ENCODE measurements around the gene SLFN12. TPM values are rescaled to one million over a fixed set of nuclear protein-coding genes. Genes with fewer than 3 reads are reported as not detected.
"Not testable (repeated sequence)": the region's sequence is repeated elsewhere in the genome, so short reads cannot be mapped to it uniquely, and the experiment has no call there.

The SLFN12 gene
- total RNA-seq, 1 experiment from 2014 or later, result not detected

DNA sequence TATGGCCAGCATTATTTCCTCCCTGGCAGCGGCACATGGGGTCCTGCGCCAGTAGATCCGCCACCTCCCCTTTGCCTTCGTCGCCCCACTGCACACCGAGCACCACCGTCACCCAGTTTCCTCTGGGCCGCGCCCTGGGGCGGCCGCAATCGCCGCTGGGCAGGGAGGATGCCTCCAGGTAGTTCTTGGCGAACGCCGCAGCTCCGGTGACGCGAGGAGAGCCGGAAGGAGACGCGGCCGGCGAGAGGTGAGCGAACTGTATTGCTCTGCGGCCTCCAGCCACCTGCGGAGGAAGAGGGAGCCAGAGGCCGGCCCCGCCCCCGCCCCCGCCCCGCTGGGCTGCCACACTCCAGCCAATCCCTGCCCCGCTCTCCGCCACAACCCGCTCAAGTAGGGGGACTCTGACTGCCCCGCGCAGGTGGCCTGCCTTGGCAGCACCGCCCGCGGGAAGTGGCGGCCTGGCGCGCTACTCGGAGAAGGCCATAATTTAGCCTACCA, 28.1 kb upstream of the SLFN12 start:
- no peaks in the 10 kb centered on the region for H3K36me3 ChIP-seq (ENCODE audit: low read depth, low read length)
- POLR2A ChIA-PET (ENCODE audit: unreplicated experiment), result no interaction called here
- no peaks in the 10 kb centered on the region for H3K9me3 ChIP-seq (ENCODE audit: low read length)
- TF ChIP-seq CTCF (conservative IDR thresholded peaks at IDR 0.05; ENCODE audit: low read depth, low read length) (no peak), EZH2phosphoT487 (IDR thresholded peaks at IDR 0.05; ENCODE audit: borderline replicate concordance, low read length) (no peak), EZH2 (IDR thresholded peaks at IDR 0.05; ENCODE audit: low read length, unreplicated experiment) (no peak)
- H3K9ac ChIP-seq (ENCODE audit: low read length), result no peak overlapping the region; the same call in 1 of the 2 replicates
- no peaks in the 10 kb centered on the region for H3K9me2 ChIP-seq (replicated peaks; ENCODE audit: low read length)
- H3K4me3 ChIP-seq (ENCODE audit: low read length), result peak overlapping the region; percentile 56
- H3K79me2 ChIP-seq (ENCODE audit: low read length), result no peaks in the 10 kb centered on the region
- H3K4me2 ChIP-seq (ENCODE audit: low read length), result peak overlapping the region; percentile 78
- no peaks in the 10 kb centered on the region for H4K20me1 ChIP-seq (ENCODE audit: low read length)
- no peak overlapping the region for H3K27ac ChIP-seq (ENCODE audit: low read length)
- H3K4me1 ChIP-seq (ENCODE audit: insufficient read depth, low read length), result peaks cover 9% of the 10 kb centered on the region
- H2AFZ ChIP-seq (ENCODE audit: low read length), result peak overlapping the region; percentile 68
- no TSS peak for BruUV-seq (replicated peaks)
- no peaks in the 10 kb centered on the region for H3F3A ChIP-seq (ENCODE audit: low read length, unreplicated experiment)
- CTCF ChIA-PET, result no interaction called here
- intact Hi-C loops (cut with micrococcal nuclease), result loop anchor here (1.0 to 5.0 kb wide), 2 partner anchors 12 to 88 kb away; partner anchors contain the start of genes SLFN11 and SLFN13
- ATAC-seq (peak; percentile 96), DNase-seq (peak; percentile 76)
- peaks cover 7% of the 10 kb centered on the region; the same call in 1 of the 2 replicates for H3K27me3 ChIP-seq (ENCODE audit: low read length)

GRCh38 chr17:35454035-35454434, 21.7 kb upstream of the SLFN12 start:
- H3K4me1 ChIP-seq (ENCODE audit: insufficient read depth, low read length); H3K4me2 ChIP-seq (ENCODE audit: low read length); H3K9me2 ChIP-seq (replicated peaks; ENCODE audit: low read length); POLR2A ChIA-PET (ENCODE audit: unreplicated experiment); H3K27me3 ChIP-seq (ENCODE audit: low read length); H3K79me2 ChIP-seq (ENCODE audit: low read length); ATAC-seq; H3K4me3 ChIP-seq (ENCODE audit: low read length); intact Hi-C loops (cut with micrococcal nuclease); H2AFZ ChIP-seq (ENCODE audit: low read length); H3F3A ChIP-seq (ENCODE audit: low read length, unreplicated experiment); H3K9ac ChIP-seq (ENCODE audit: low read length); CTCF ChIA-PET; H3K27ac ChIP-seq (ENCODE audit: low read length); H4K20me1 ChIP-seq (ENCODE audit: low read length); H3K36me3 ChIP-seq (ENCODE audit: low read depth, low read length); H3K9me3 ChIP-seq (ENCODE audit: low read length); DNase-seq; BruUV-seq (replicated peaks): not testable (repeated sequence)

DNA sequence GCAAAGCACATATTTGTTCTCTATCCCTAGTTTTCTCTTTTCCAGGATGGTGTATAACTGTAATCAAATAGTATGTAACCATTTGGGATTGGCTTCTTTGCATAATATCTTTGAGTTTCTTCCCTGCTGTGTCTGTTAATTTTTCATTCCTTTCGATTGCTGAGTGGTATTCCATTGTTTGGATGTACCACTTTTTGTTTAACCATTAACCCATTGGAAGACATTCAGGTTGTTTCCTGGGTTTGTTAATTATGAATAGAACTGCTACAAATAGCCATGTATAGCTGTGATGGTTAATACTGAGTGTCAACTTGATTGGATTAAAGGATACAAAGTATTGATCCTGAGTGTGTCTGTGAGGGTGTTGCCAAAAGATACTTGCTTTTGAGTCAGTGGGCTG, 20.9 kb upstream of the SLFN12 start:
- intact Hi-C loops (cut with micrococcal nuclease), result no loop called here
- Histone ChIP-seq H3K27me3 (ENCODE audit: low read length) (no peaks in the 10 kb centered on the region), H3K79me2 (ENCODE audit: low read length) (no peaks in the 10 kb centered on the region), H3K4me1 (ENCODE audit: insufficient read depth, low read length) (no peaks in the 10 kb centered on the region), H3K4me3 (ENCODE audit: low read length) (no peak overlapping the region), H3K36me3 (ENCODE audit: low read depth, low read length) (no peaks in the 10 kb centered on the region), H3K4me2 (ENCODE audit: low read length) (no peak overlapping the region), H3K27ac (ENCODE audit: low read length) (no peak overlapping the region), H3K9ac (ENCODE audit: low read length) (no peak overlapping the region), H4K20me1 (ENCODE audit: low read length) (no peaks in the 10 kb centered on the region), H2AFZ (ENCODE audit: low read length) (no peak overlapping the region), H3K9me3 (ENCODE audit: low read length) (no peaks in the 10 kb centered on the region), H3F3A (ENCODE audit: low read length, unreplicated experiment) (no peaks in the 10 kb centered on the region), H3K9me2 (replicated peaks; ENCODE audit: low read length) (no peaks in the 10 kb centered on the region)
- ChIA-PET CTCF (no interaction called here), POLR2A (ENCODE audit: unreplicated experiment) (no interaction called here)
- BruUV-seq (replicated peaks), result no TSS peak
- TF ChIP-seq CTCF (conservative IDR thresholded peaks at IDR 0.05; ENCODE audit: low read depth, low read length) (no peak), EZH2 (IDR thresholded peaks at IDR 0.05; ENCODE audit: low read length, unreplicated experiment) (no peak), EZH2phosphoT487 (IDR thresholded peaks at IDR 0.05; ENCODE audit: borderline replicate concordance, low read length) (no peak)
- DNase-seq, result no peak
- ATAC-seq, result no peak
